Keratinocyte (primary cell): ENCODE data around the gene XRCC2. TPM values are rescaled to one million over a fixed set of nuclear protein-coding genes. Genes with fewer than 3 reads are reported as not detected.

Experiments used
- DNase-seq: peaks from one replicate; pipeline ENCODE4 v3.0.0-alpha.2; 2011; ENCODE audit warnings: low read depth, missing footprints, low spot score
- FAIRE-seq: peaks from 2 replicates; lab custom pipeline; 2011; peaks lifted over from hg19 to GRCh38; lab: Jason Lieb, UNC
- H2AFZ ChIP-seq: 2 replicates; pipeline ENCODE4 v1.6.0; 2012; ENCODE audit warnings: low read length, control low read depth, inconsistent platforms; ENCODE audit not compliant: control insufficient read depth
- H3K27ac ChIP-seq: 2 replicates; pipeline ENCODE4 v1.5.1; 2011; ENCODE audit warnings: low read length; ENCODE audit not compliant: control insufficient read depth, insufficient read depth
- H3K27me3 ChIP-seq: 3 replicates; pipeline ENCODE4 v1.6.0; 2011; ENCODE audit warnings: low read length; ENCODE audit not compliant: control insufficient read depth, insufficient read depth; ENCODE audit errors: extremely low read depth
- H3K36me3 ChIP-seq, 2 experiments: 2 replicates in 1 of 2; 3 replicates in 1 of 2; pipeline ENCODE4 v1.5.1; 2011; ENCODE audit warnings: low read length in 2 of 2, mild to moderate bottlenecking in 1 of 2; ENCODE audit not compliant: control insufficient read depth in 2 of 2, insufficient read depth in 2 of 2; ENCODE audit errors: extremely low read depth in 1 of 2
- H3K4me1 ChIP-seq: 3 replicates; pipeline ENCODE4 v1.5.1; 2011; ENCODE audit warnings: low read length; ENCODE audit not compliant: control insufficient read depth, insufficient read depth; ENCODE audit errors: extremely low read depth
- H3K4me2 ChIP-seq: 3 replicates; pipeline ENCODE4 v1.6.0; 2011; ENCODE audit warnings: low read depth, low read length; ENCODE audit not compliant: control insufficient read depth, insufficient read depth; ENCODE audit errors: extremely low read depth
- H3K4me3 ChIP-seq, 3 experiments: fragments of 200-600 bp in 1 of 3; sonication (generic) in 1 of 3; 2 replicates in 2 of 3; 3 replicates in 1 of 3; pipeline ENCODE4 v1.5.1; 2011 to 2016; ENCODE audit warnings: low read length in 3 of 3, mild to moderate bottlenecking in 3 of 3, control low read depth in 2 of 3, inconsistent platforms in 1 of 3, low read depth in 1 of 3, mixed read lengths in 1 of 3, mixed run types in 1 of 3, moderate library complexity in 1 of 3; ENCODE audit not compliant: control insufficient read depth in 2 of 3, insufficient read depth in 2 of 3; ENCODE audit errors: extremely low read depth in 1 of 3
- H3K79me2 ChIP-seq: 2 replicates; pipeline ENCODE4 v1.6.0; 2012; ENCODE audit warnings: low read length; ENCODE audit not compliant: control insufficient read depth, insufficient read depth
- H3K9ac ChIP-seq: 3 replicates; pipeline ENCODE4 v1.6.0; 2011; ENCODE audit warnings: low read length; ENCODE audit not compliant: control insufficient read depth, insufficient read depth; ENCODE audit errors: extremely low read depth
- H3K9me1 ChIP-seq: 3 replicates; pipeline ENCODE4 v1.6.0; 2011; ENCODE audit warnings: low read length; ENCODE audit not compliant: control insufficient read depth, insufficient read depth; ENCODE audit errors: extremely low read depth
- H3K9me3 ChIP-seq: 2 replicates; pipeline ENCODE4 v1.5.1; 2012; ENCODE audit warnings: low read depth, low read length; ENCODE audit not compliant: control insufficient read depth
- H4K20me1 ChIP-seq: 3 replicates; pipeline ENCODE4 v1.6.0; 2011; ENCODE audit warnings: low read length; ENCODE audit not compliant: control insufficient read depth, insufficient read depth; ENCODE audit errors: extremely low read depth
- EZH2 ChIP-seq: IDR thresholded peaks from one replicate; pipeline ENCODE4 v1.6.1; 2012; ENCODE audit warnings: inconsistent platforms, mild to moderate bottlenecking, low read length, moderate library complexity
- dilution Hi-C: fragments of 300-500 bp; cut with MboI; formaldehyde crosslinking; loops from one replicate; pipeline ENCODE4 v1.7.0; 2020; ENCODE audit warnings: low sequenced_read_pairs; ENCODE audit not compliant: extremely low pct_ligation_motif_present
- polyA plus RNA-seq, 5 experiments: library from polyadenylated mRNA; depleted of rRNA in 3 of 5; stranded (reverse) in 3 of 5; stranded (forward) in 1 of 5; unstranded in 1 of 5; fragments of >200 nt; gene quantifications; 1 replicate in 1 of 5; 2 replicates in 3 of 5; 3 replicates in 1 of 5; pipeline versions ENCODE4 v1.2.1 to v1.2.3, GENCODE V29; 2011 to 2012; ENCODE audit warnings: missing spikeins in 2 of 5, low read depth in 1 of 5, low replicate concordance in 1 of 5
- TF ChIP-seq, protein P1 (sequence below), 3 experiments: IDR thresholded peaks in 1 of 3; conservative IDR thresholded peaks in 1 of 3; optimal IDR thresholded peaks in 1 of 3; 2 replicates in 2 of 3; 3 replicates in 1 of 3; pipeline versions ENCODE3 to v1.5.1; 2011; ENCODE audit warnings: low read length in 3 of 3, mild to moderate bottlenecking in 3 of 3, moderate library complexity in 2 of 3, control low read depth in 1 of 3, inconsistent platforms in 1 of 3; ENCODE audit not compliant: insufficient read depth in 2 of 3; ENCODE audit errors: extremely low read depth in 1 of 3

The XRCC2 gene
- polyA plus RNA-seq, 1 donor (not counting 4 experiments of a cell fraction or from before 2014, with no cell fraction given): 3.8 TPM

DNA sequence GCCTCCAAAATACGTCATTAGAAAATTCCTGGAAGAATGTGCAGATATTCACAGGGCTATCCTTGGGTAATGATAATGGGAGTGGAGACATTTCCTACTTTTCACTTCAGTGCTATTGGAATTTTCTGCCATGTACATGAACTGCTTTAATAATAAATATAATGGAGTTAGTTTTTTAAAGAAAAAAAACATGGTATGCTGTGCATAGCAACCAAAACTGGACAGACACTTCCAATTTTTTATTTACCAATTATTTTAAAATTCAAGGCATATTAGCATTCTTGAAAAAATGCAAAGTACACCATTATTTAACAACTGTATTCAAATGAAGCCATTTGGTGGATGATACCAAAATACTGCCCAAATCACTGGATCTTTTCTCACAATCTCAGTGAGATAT lies 3.3 kb downstream of the XRCC2 start:
- Histone ChIP-seq H4K20me1 (no peaks in the 10 kb centered on the region), H3K9me3 (no peaks in the 10 kb centered on the region), H3K4me2 (no peak overlapping the region), H3K4me3 (no peak overlapping the region), H3K27ac (no peak overlapping the region), H3K9ac (no peak overlapping the region), H2AFZ (no peak overlapping the region), H3K79me2 (peaks cover 68% of the 10 kb centered on the region), H3K9me1 (no peaks in the 10 kb centered on the region), H3K4me1 (peaks cover 7% of the 10 kb centered on the region), H3K27me3 (no peaks in the 10 kb centered on the region), H3K36me3 (peaks cover 0 to 3% of the 10 kb centered on the region in 2 experiments)
- FAIRE-seq (no peak), DNase-seq (no peak)
- TF ChIP-seq, protein P1, sequence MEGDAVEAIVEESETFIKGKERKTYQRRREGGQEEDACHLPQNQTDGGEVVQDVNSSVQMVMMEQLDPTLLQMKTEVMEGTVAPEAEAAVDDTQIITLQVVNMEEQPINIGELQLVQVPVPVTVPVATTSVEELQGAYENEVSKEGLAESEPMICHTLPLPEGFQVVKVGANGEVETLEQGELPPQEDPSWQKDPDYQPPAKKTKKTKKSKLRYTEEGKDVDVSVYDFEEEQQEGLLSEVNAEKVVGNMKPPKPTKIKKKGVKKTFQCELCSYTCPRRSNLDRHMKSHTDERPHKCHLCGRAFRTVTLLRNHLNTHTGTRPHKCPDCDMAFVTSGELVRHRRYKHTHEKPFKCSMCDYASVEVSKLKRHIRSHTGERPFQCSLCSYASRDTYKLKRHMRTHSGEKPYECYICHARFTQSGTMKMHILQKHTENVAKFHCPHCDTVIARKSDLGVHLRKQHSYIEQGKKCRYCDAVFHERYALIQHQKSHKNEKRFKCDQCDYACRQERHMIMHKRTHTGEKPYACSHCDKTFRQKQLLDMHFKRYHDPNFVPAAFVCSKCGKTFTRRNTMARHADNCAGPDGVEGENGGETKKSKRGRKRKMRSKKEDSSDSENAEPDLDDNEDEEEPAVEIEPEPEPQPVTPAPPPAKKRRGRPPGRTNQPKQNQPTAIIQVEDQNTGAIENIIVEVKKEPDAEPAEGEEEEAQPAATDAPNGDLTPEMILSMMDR (optimal IDR thresholded peaks at IDR 0.05 in 1 of 3, IDR thresholded peaks at IDR 0.05 in 1 of 3, conservative IDR thresholded peaks at IDR 0.05 in 1 of 3; ENCODE audit: extremely low read depth in 1 of 3, insufficient read depth in 2 of 3, low read length in 3 of 3): no peak
- no peak for TF ChIP-seq EZH2
- dilution Hi-C loops: no loop called here

DNA sequence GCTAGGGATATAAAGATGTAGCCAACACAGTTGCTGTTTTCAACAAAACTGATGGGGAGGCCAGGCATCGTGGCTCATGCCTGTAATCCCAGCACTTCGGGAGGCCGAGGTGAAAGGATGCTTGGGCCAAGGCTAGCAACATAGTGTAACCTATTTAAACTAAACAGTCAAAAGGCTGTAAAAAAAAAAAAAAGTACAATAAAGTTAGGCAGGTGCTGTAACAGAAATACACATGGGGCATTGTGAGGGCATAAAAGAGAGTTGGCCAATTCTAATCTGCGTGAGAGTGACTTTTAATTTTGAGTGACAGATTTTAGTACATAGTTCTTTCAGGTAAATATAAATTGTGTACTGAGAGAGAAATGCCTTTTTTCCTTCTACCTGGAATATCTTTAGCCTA lies 6.2 kb downstream of the XRCC2 start:
- Histone ChIP-seq H4K20me1 (no peaks in the 10 kb centered on the region), H3K27me3 (no peaks in the 10 kb centered on the region), H3K9me3 (no peaks in the 10 kb centered on the region), H3K27ac (no peak overlapping the region), H3K36me3 (peaks cover 0 to 4% of the 10 kb centered on the region in 2 experiments), H3K9ac (no peak overlapping the region), H3K9me1 (no peaks in the 10 kb centered on the region), H2AFZ (no peak overlapping the region), H3K79me2 (peaks cover 68% of the 10 kb centered on the region), H3K4me1 (peaks cover 2% of the 10 kb centered on the region), H3K4me2 (no peak overlapping the region), H3K4me3 (no peak overlapping the region)
- TF ChIP-seq, protein P1 (optimal IDR thresholded peaks at IDR 0.05 in 1 of 3, IDR thresholded peaks at IDR 0.05 in 1 of 3, conservative IDR thresholded peaks at IDR 0.05 in 1 of 3; ENCODE audit: extremely low read depth in 1 of 3, insufficient read depth in 2 of 3, low read length in 3 of 3): no peak
- TF ChIP-seq EZH2: no peak
- dilution Hi-C loops: no loop called here
- DNase-seq (no peak), FAIRE-seq (no peak)
